PC-3 (cell line): Measurements from ENCODE around the gene GOLT1A. TPM values are rescaled to one million over a fixed set of nuclear protein-coding genes. Genes with fewer than 3 reads are reported as not detected.

Source experiments
- ATAC-seq: fragments of 200-7000 bp; cut with Tn5 transposase; 2 replicates; pipeline ENCODE4 v1.9.1; 2020; ENCODE audit warnings: mild to moderate bottlenecking, moderate library complexity
- BruUV-seq: library from RNA; stranded (reverse); fragments of 400-500 nt; replicated peaks from 2 replicates; lab custom pipeline; 2021; lab: Mats Ljungman, UMichigan
- CTCF ChIA-PET: fragments of 300-600 bp; sonication (Branson Sonifier 250); formaldehyde crosslinking; loops from one replicate; lab custom pipeline; 2022; ENCODE audit warnings: antibody characterized with exemption; lab: Charles Lee
- POLR2A ChIA-PET: fragments of 300-600 bp; sonication (Branson Sonifier 250); formaldehyde crosslinking; loops from one replicate; lab custom pipeline; 2022; ENCODE audit warnings: antibody characterized with exemption; ENCODE audit not compliant: unreplicated experiment; lab: Charles Lee
- DNase-seq: peaks from one replicate; pipeline ENCODE4 v3.0.0-alpha.2; 2015
- H2AFZ ChIP-seq: fragments of 300-600 bp; sonication (generic); 2 replicates; pipeline ENCODE4 v1.6.0; 2016; ENCODE audit warnings: antibody characterized with exemption, low read length
- H3F3A ChIP-seq: fragments of 300-600 bp; sonication (generic); one replicate; pipeline ENCODE4 v1.6.0; 2017; ENCODE audit warnings: antibody characterized with exemption, low read length, control low read depth, mild to moderate bottlenecking; ENCODE audit not compliant: unreplicated experiment
- H3K27ac ChIP-seq: fragments of 300-600 bp; sonication (generic); 2 replicates; pipeline ENCODE4 v1.5.1; 2016; ENCODE audit warnings: mild to moderate bottlenecking, low read length
- H3K27me3 ChIP-seq: fragments of 300-600 bp; sonication (generic); 2 replicates; pipeline ENCODE4 v1.6.1; 2016; ENCODE audit warnings: low read length, mixed read lengths
- H3K36me3 ChIP-seq: fragments of 300-600 bp; sonication (generic); 2 replicates; pipeline ENCODE4 v1.6.1; 2016; ENCODE audit warnings: low read depth, mixed run types, low read length, mixed read lengths
- H3K4me1 ChIP-seq: fragments of 300-600 bp; sonication (generic); 2 replicates; pipeline ENCODE4 v1.5.1; 2016; ENCODE audit warnings: low read length; ENCODE audit not compliant: insufficient read depth
- H3K4me2 ChIP-seq: fragments of 300-600 bp; sonication (generic); 2 replicates; pipeline ENCODE4 v1.6.0; 2016; ENCODE audit warnings: low read length
- H3K4me3 ChIP-seq: fragments of 300-600 bp; sonication (generic); 2 replicates; pipeline ENCODE4 v1.5.1; 2016; ENCODE audit warnings: mild to moderate bottlenecking, low read length, mixed read lengths
- H3K79me2 ChIP-seq: fragments of 300-600 bp; sonication (generic); 2 replicates; pipeline ENCODE4 v1.6.1; 2017; ENCODE audit warnings: low read length, mixed read lengths
- H3K9ac ChIP-seq: fragments of 300-600 bp; sonication (generic); 2 replicates; pipeline ENCODE4 v1.6.0; 2016; ENCODE audit warnings: mild to moderate bottlenecking, low read length
- H3K9me2 ChIP-seq: fragments of 300-600 bp; sonication (generic); replicated peaks from 2 replicates; pipeline ENCODE4 v1.6.1; 2016; ENCODE audit warnings: mixed run types, low read length, mixed read lengths
- H3K9me3 ChIP-seq: fragments of 300-600 bp; sonication (generic); 2 replicates; pipeline ENCODE4 v1.6.1; 2016; ENCODE audit warnings: low read length, mixed read lengths
- H4K20me1 ChIP-seq: fragments of 300-600 bp; sonication (generic); 2 replicates; pipeline ENCODE4 v1.6.1; 2016; ENCODE audit warnings: low read length, mixed read lengths
- EZH2 ChIP-seq: fragments of 300-600 bp; sonication (generic); IDR thresholded peaks from one replicate; pipeline ENCODE4 v1.6.1; 2017; ENCODE audit warnings: antibody characterized with exemption, mild to moderate bottlenecking, low read length; ENCODE audit not compliant: unreplicated experiment
- EZH2phosphoT487 ChIP-seq: fragments of 300-600 bp; sonication (generic); IDR thresholded peaks from 2 replicates; pipeline ENCODE4 v1.6.1; 2018; ENCODE audit warnings: mild to moderate bottlenecking, antibody characterized with exemption, low read length, borderline replicate concordance
- intact Hi-C: fragments of 100-400 bp; cut with micrococcal nuclease; formaldehyde crosslinking; loops from 2 replicates; pipeline ENCODE4 v1.9.0; 2023
- total RNA-seq: library from RNA; depleted of rRNA; stranded (reverse); fragments of >200 nt; gene quantifications from 2 replicates; pipeline ENCODE4 v1.2.3, GENCODE V29; 2014
- TF ChIP-seq, protein P1 (sequence below): fragments of 300-600 bp; sonication (generic); conservative IDR thresholded peaks from 2 replicates; pipeline ENCODE4 v1.5.1; 2017; ENCODE audit warnings: antibody characterized with exemption, low read depth, mild to moderate bottlenecking, low read length

Gene GOLT1A
- total RNA-seq, 1 experiment from 2014 or later: 13.3 TPM

DNA sequence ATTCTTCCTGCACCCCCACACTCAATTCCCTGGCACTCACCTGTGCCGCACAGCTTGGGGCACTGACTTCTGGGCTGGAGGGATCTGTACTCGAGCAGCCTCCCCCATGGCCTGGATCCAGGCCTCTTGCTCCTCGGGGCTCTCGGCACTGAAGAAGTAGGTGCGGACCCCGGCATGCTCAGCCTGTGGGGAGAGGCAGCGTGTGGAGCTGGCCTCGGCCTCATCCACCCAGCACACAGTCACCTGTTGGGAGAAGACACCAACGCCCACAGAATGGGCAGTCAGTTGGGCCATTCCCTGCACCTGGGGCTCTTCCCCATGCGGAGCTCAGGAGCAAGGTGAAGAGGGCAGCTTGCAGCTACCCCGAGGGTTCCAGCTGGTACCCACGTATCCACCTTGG lies 47.5 kb upstream of the GOLT1A start:
- Histone ChIP-seq H3K4me3 (no peak overlapping the region), H3K27ac (no peak overlapping the region), H3K4me2 (no peak overlapping the region), H3K9me3 (no peaks in the 10 kb centered on the region), H3K36me3 (peaks cover 33% of the 10 kb centered on the region), H3K79me2 (no peaks in the 10 kb centered on the region), H3K9ac (no peak overlapping the region), H4K20me1 (no peaks in the 10 kb centered on the region), H3F3A (no peaks in the 10 kb centered on the region), H3K9me2 (no peaks in the 10 kb centered on the region), H2AFZ (no peak overlapping the region), H3K4me1 (no peaks in the 10 kb centered on the region), H3K27me3 (no peaks in the 10 kb centered on the region)
- TF ChIP-seq, protein P1, sequence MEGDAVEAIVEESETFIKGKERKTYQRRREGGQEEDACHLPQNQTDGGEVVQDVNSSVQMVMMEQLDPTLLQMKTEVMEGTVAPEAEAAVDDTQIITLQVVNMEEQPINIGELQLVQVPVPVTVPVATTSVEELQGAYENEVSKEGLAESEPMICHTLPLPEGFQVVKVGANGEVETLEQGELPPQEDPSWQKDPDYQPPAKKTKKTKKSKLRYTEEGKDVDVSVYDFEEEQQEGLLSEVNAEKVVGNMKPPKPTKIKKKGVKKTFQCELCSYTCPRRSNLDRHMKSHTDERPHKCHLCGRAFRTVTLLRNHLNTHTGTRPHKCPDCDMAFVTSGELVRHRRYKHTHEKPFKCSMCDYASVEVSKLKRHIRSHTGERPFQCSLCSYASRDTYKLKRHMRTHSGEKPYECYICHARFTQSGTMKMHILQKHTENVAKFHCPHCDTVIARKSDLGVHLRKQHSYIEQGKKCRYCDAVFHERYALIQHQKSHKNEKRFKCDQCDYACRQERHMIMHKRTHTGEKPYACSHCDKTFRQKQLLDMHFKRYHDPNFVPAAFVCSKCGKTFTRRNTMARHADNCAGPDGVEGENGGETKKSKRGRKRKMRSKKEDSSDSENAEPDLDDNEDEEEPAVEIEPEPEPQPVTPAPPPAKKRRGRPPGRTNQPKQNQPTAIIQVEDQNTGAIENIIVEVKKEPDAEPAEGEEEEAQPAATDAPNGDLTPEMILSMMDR: no peak
- TF ChIP-seq EZH2 (no peak), EZH2phosphoT487 (no peak)
- ChIA-PET CTCF (no interaction called here), POLR2A (no interaction called here)
- ATAC-seq: no peak
- no TSS peak for BruUV-seq
- no peak for DNase-seq
- intact Hi-C loops: no loop called here

DNA sequence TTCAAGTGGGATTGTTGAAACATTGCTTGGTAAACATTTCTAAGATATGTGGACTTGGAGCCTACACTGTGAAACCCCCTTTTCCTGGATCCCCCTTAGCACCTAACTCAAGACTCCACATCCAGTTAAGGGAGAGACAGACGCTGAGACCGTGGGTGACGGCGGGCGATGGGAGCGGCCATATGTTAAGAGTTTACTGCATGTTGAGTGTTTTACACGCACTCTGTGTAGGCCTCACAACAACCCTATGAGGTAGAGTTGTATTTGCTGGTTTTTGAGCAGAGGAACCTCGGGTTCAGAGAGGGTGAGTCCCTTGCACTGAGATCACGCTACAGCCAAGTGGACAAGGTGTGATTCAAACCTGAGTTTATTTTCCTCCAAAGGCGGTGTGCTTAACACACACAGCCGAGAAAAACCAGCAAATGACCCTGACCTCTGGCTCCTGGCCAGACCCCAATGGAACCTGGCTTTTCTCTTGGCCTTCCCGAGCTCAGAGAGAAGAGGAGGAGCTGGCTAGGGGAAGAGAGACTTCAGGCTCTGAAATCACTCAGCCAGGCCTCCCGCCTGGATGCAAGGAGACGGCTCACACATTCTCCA lies 46.9 kb upstream of the GOLT1A start:
- no peaks in the 10 kb centered on the region for H3K9me3 ChIP-seq
- BruUV-seq: no TSS peak

DNA sequence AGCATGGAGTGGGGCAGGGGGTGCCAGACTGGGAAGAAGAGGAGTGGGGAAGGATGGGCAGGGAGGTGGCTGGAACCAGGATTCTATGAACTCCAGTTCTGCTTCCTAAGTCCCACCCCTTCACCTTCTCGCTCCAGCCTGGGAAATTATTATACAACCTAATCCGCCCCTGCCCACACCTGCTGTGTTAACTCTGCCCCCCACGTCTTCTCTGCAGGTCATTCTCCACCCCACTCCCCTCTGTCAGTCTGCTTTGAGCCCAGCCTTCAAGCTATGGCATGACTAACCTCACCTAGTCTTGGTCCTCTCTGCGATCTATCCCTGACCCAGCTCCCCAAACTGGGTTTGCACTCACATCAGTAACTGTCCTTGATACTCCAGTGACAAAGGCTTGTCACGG lies 46.0 kb upstream of the GOLT1A start:
- intact Hi-C loops: loop anchor here (5.0 kb wide), 1 partner anchor 243 kb away; no protein-coding TSS in a partner anchor

More for the DNA sequence above, 46.9 kb upstream of the GOLT1A start:
- H2AFZ ChIP-seq: no peak overlapping the region
- H3K4me2 ChIP-seq: no peak overlapping the region
- H4K20me1 ChIP-seq: no peaks in the 10 kb centered on the region
- ChIA-PET POLR2A (no interaction called here), CTCF (no interaction called here)
- ATAC-seq (no peak), DNase-seq (no peak)
- TF ChIP-seq, protein P1: no peak
- TF ChIP-seq EZH2phosphoT487: no peak
- TF ChIP-seq EZH2: no peak
- H3K79me2 ChIP-seq: no peaks in the 10 kb centered on the region
- H3K27ac ChIP-seq: no peak overlapping the region
- H3K27me3 ChIP-seq: no peaks in the 10 kb centered on the region
- no peaks in the 10 kb centered on the region for H3F3A ChIP-seq
- no peak overlapping the region for H3K9ac ChIP-seq
- H3K36me3 ChIP-seq: peaks cover 30% of the 10 kb centered on the region
- intact Hi-C loops: no loop called here
- no peaks in the 10 kb centered on the region for H3K9me2 ChIP-seq
- H3K4me1 ChIP-seq: no peaks in the 10 kb centered on the region
- H3K4me3 ChIP-seq: no peak overlapping the region

More for the DNA sequence above, 46.0 kb upstream of the GOLT1A start:
- ChIA-PET CTCF (no interaction called here), POLR2A (no interaction called here)
- ATAC-seq: no peak
- BruUV-seq: no TSS peak
- no peaks in the 10 kb centered on the region for H4K20me1 ChIP-seq
- H3K9me2 ChIP-seq: no peaks in the 10 kb centered on the region
- no peaks in the 10 kb centered on the region for H3F3A ChIP-seq
- H3K27me3 ChIP-seq: no peaks in the 10 kb centered on the region
- DNase-seq: no peak
- H3K4me1 ChIP-seq: no peaks in the 10 kb centered on the region
- H3K4me2 ChIP-seq: no peak overlapping the region
- no peak overlapping the region for H3K9ac ChIP-seq
- no peak for TF ChIP-seq EZH2
- no peak for TF ChIP-seq EZH2phosphoT487
- TF ChIP-seq, protein P1: no peak
- H3K9me3 ChIP-seq: no peaks in the 10 kb centered on the region
- H2AFZ ChIP-seq: no peak overlapping the region
- no peak overlapping the region for H3K4me3 ChIP-seq
- no peak overlapping the region for H3K27ac ChIP-seq
- H3K79me2 ChIP-seq: no peaks in the 10 kb centered on the region
- peaks cover 34% of the 10 kb centered on the region for H3K36me3 ChIP-seq
